ENCODE data around the gene FAM240A. TPM values are rescaled to one million over a fixed set of nuclear protein-coding genes. Genes with fewer than 3 reads are reported as not detected.

FAM240A gene
- total and polyA plus RNA-seq, 2 experiments from 2014 or later = 0.18 TPM; not detected in 1

DNA sequence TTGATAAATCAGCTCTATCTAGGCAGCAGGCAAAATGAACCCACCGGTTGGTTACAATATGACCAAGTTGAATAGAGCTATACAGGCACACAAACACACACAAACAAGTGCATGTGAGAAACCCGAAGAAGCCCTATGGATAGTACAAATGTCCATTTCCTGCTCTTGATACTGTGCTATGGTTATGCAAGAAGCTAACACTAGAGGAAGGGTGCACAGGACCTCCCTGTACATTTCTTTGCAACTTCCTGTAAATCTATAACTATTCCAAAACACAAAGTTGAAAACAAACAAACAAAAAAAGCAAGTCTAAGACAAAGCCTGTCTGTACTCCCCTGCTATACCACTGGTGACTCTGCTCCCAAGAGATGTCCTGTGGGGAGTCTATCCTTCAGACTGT lies 8.2 kb upstream of the FAM240A start:
- no peak overlapping the region for H3K4me3 ChIP-seq
- H3K27me3 ChIP-seq (ENCODE audit: insufficient read depth) = no peaks in the 10 kb centered on the region
- no peaks in the 10 kb centered on the region for H3K79me2 ChIP-seq (replicated peaks; ENCODE audit: insufficient read depth)
- TF ChIP-seq EZH2 (IDR thresholded peaks at IDR 0.05; ENCODE audit: low read depth, unreplicated experiment) (no peak), REST (IDR thresholded peaks at IDR 0.05; ENCODE audit: unreplicated experiment) (no peak), ZNF462 (CRISPR knock-in tag; IDR thresholded peaks at IDR 0.05) (no peak), JUNB (IDR thresholded peaks at IDR 0.05; ENCODE audit: unreplicated experiment) (no peak), EZH2phosphoT487 (IDR thresholded peaks at IDR 0.05; ENCODE audit: unreplicated experiment) (no peak), NANOG (IDR thresholded peaks at IDR 0.05; ENCODE audit: borderline replicate concordance) (no peak), CTCF (conservative IDR thresholded peaks at IDR 0.05; ENCODE audit: low read depth in 2 of 2) (no peak), CREB1 (CRISPR knock-in tag; IDR thresholded peaks at IDR 0.05; ENCODE audit: low read depth) (no peak), STAT1 (IDR thresholded peaks at IDR 0.05; ENCODE audit: unreplicated experiment) (no peak), ZNF331 (CRISPR knock-in tag; IDR thresholded peaks at IDR 0.05; ENCODE audit: low read depth) (no peak), ZNF114 (CRISPR knock-in tag; IDR thresholded peaks at IDR 0.05) (no peak), POLR2AphosphoS5 (IDR thresholded peaks at IDR 0.05; ENCODE audit: low read depth) (no peak)
- TF ChIP-seq, protein P1, sequence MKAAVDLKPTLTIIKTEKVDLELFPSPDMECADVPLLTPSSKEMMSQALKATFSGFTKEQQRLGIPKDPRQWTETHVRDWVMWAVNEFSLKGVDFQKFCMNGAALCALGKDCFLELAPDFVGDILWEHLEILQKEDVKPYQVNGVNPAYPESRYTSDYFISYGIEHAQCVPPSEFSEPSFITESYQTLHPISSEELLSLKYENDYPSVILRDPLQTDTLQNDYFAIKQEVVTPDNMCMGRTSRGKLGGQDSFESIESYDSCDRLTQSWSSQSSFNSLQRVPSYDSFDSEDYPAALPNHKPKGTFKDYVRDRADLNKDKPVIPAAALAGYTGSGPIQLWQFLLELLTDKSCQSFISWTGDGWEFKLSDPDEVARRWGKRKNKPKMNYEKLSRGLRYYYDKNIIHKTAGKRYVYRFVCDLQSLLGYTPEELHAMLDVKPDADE (IDR thresholded peaks at IDR 0.05) = no peak
- Mint-ChIP-seq H3K36me3 (ENCODE audit: low read depth) (no peaks in the 10 kb centered on the region), H3K4me1 (peaks cover 44% of the 10 kb centered on the region), H3K27me3 (ENCODE audit: insufficient read depth, low read depth, poor library complexity) (peaks cover 2% of the 10 kb centered on the region), H3K9me3 (no peaks in the 10 kb centered on the region), H3K27ac (no peak overlapping the region), H3K4me3 (no peak overlapping the region)
- H3K4me1 ChIP-seq (ENCODE audit: insufficient read depth) = peaks cover 33% of the 10 kb centered on the region
- no peaks in the 10 kb centered on the region for H3K36me3 ChIP-seq (ENCODE audit: insufficient read depth)
- H2AFZ ChIP-seq = no peak overlapping the region
- 0 out of 2 replicates have a peak, but pooled peaks cover 3% of the 10 kb centered on the region for H3K9me2 ChIP-seq (ENCODE audit: insufficient read depth)
- H3K27ac ChIP-seq (ENCODE audit: low read depth) = peak overlapping the region; percentile 70
- ATAC-seq (no peak), DNase-seq (ENCODE audit: low spot score) (no peak)
- peak overlapping the region; percentile 55 for H3K4me2 ChIP-seq
- no peaks in the 10 kb centered on the region for H4K20me1 ChIP-seq (replicated peaks; ENCODE audit: insufficient read depth)
- no peaks in the 10 kb centered on the region for H3F3A ChIP-seq (replicated peaks; ENCODE audit: low read depth)

Data from GM23338 (cell line).